H9 (cell line): ENCODE data around the gene TFF3. TPM values are rescaled to one million over a fixed set of nuclear protein-coding genes. Genes with fewer than 3 reads are reported as not detected.

Source experiments
- DNase-seq: peaks from one replicate; pipeline ENCODE4 v3.0.0-alpha.2; 2017
- H2AFZ ChIP-seq: one replicate; pipeline ENCODE4 v1.6.1; 2013; ENCODE audit warnings: mild to moderate bottlenecking, low read length, control low read depth, moderate library complexity
- H2AK5ac ChIP-seq: 2 replicates; pipeline ENCODE4 v1.6.1; 2013; ENCODE audit warnings: low read length, control low read depth, mixed read lengths; ENCODE audit not compliant: insufficient read length
- H2BK120ac ChIP-seq: one replicate; pipeline ENCODE4 v1.6.1; 2013; ENCODE audit warnings: low read depth, mild to moderate bottlenecking, low read length, control low read depth, inconsistent platforms; ENCODE audit not compliant: poor library complexity, severe bottlenecking
- H2BK12ac ChIP-seq: 2 replicates; pipeline ENCODE4 v1.6.1; 2013; ENCODE audit warnings: low read length, control low read depth, mixed read lengths, low read depth; ENCODE audit not compliant: insufficient read length
- H2BK15ac ChIP-seq: 2 replicates; pipeline ENCODE4 v1.6.1; 2013; ENCODE audit warnings: low read depth, low read length, control low read depth
- H2BK20ac ChIP-seq: one replicate; pipeline ENCODE4 v1.6.1; 2013; ENCODE audit warnings: low read depth, mild to moderate bottlenecking, low read length, control low read depth, inconsistent platforms; ENCODE audit not compliant: poor library complexity, severe bottlenecking
- H2BK5ac ChIP-seq: 2 replicates; pipeline ENCODE4 v1.6.1; 2013; ENCODE audit warnings: low read length, control low read depth, mixed read lengths; ENCODE audit not compliant: insufficient read length
- H3K14ac ChIP-seq: 2 replicates; pipeline ENCODE4 v1.6.1; 2013; ENCODE audit warnings: low read length, control low read depth; ENCODE audit not compliant: insufficient read depth
- H3K18ac ChIP-seq: 2 replicates; pipeline ENCODE4 v1.6.1; 2013; ENCODE audit warnings: low read depth, mild to moderate bottlenecking, mixed read lengths, low read length, control low read depth; ENCODE audit not compliant: insufficient read length
- H3K23ac ChIP-seq: 2 replicates; pipeline ENCODE4 v1.6.1; 2013; ENCODE audit warnings: low read length, control low read depth, mixed read lengths, low read depth; ENCODE audit not compliant: insufficient read length
- H3K23me2 ChIP-seq: 2 replicates; pipeline ENCODE4 v1.6.1; 2013; ENCODE audit warnings: low read depth, mild to moderate bottlenecking, mixed read lengths, low read length, control low read depth; ENCODE audit not compliant: insufficient read length, poor library complexity, severe bottlenecking
- H3K27ac ChIP-seq: 2 replicates; pipeline ENCODE4 v1.5.1; 2013; ENCODE audit warnings: low read length, control low read depth, mixed read lengths, low read depth; ENCODE audit not compliant: insufficient read length
- H3K27me3 ChIP-seq: 2 replicates; pipeline ENCODE4 v1.6.1; 2013; ENCODE audit warnings: low read length, control low read depth, inconsistent platforms; ENCODE audit not compliant: insufficient read depth
- H3K4ac ChIP-seq: 2 replicates; pipeline ENCODE4 v1.6.1; 2013; ENCODE audit warnings: low read depth, mild to moderate bottlenecking, control low read depth, inconsistent platforms, low read length, moderate library complexity
- H3K4me1 ChIP-seq: 2 replicates; pipeline ENCODE4 v1.6.1; 2013; ENCODE audit warnings: low read length, control low read depth, inconsistent platforms; ENCODE audit not compliant: insufficient read depth
- H3K4me2 ChIP-seq: 2 replicates; pipeline ENCODE4 v1.6.1; 2013; ENCODE audit warnings: low read length, control low read depth, mixed read lengths; ENCODE audit not compliant: insufficient read length, insufficient read depth
- H3K56ac ChIP-seq: 2 replicates; pipeline ENCODE4 v1.6.1; 2013; ENCODE audit warnings: low read depth, mild to moderate bottlenecking, mixed read lengths, low read length, control low read depth; ENCODE audit not compliant: insufficient read length
- H3K79me1 ChIP-seq: 2 replicates; pipeline ENCODE4 v1.6.1; 2013; ENCODE audit warnings: low read depth, mild to moderate bottlenecking, moderate library complexity, low read length, control low read depth, inconsistent platforms; ENCODE audit not compliant: insufficient read depth, poor library complexity, severe bottlenecking
- H3K79me2 ChIP-seq: 2 replicates; pipeline ENCODE4 v1.6.1; 2013; ENCODE audit warnings: low read length, control low read depth, inconsistent platforms; ENCODE audit not compliant: insufficient read depth
- H3K9ac ChIP-seq: 2 replicates; pipeline ENCODE4 v1.6.1; 2013; ENCODE audit warnings: low read length, control low read depth, mixed read lengths; ENCODE audit not compliant: insufficient read length; ENCODE audit errors: extremely low read depth
- H3K9me3 ChIP-seq: one replicate; pipeline ENCODE4 v1.6.1; 2013; ENCODE audit warnings: low read depth, low read length, inconsistent platforms; ENCODE audit not compliant: control insufficient read depth
- H3T11ph ChIP-seq: one replicate; pipeline ENCODE4 v1.6.1; 2013; ENCODE audit warnings: mild to moderate bottlenecking, low read length, control low read depth, inconsistent platforms
- H4K20me1 ChIP-seq: one replicate; pipeline ENCODE4 v1.6.1; 2013; ENCODE audit not compliant: control insufficient read depth, insufficient read length, insufficient read depth
- H4K5ac ChIP-seq: 2 replicates; pipeline ENCODE4 v1.6.1; 2013; ENCODE audit warnings: low read depth, mild to moderate bottlenecking, mixed read lengths, low read length, control low read depth; ENCODE audit not compliant: insufficient read length
- H4K8ac ChIP-seq: replicated peaks from 2 replicates; pipeline ENCODE4 v1.6.1; 2013; ENCODE audit warnings: low read length, control low read depth, mixed read lengths, low read depth; ENCODE audit not compliant: insufficient read length
- H4K91ac ChIP-seq: 2 replicates; pipeline ENCODE4 v1.6.1; 2013; ENCODE audit warnings: low read depth, mild to moderate bottlenecking, moderate library complexity, mixed read lengths, low read length, control low read depth; ENCODE audit not compliant: insufficient read length
- H3K27ac Mint-ChIP-seq, 3 experiments: 2 replicates in 2 of 3; 3 replicates in 1 of 3; pipeline ENCODE4 v1.8.0; 2020 to 2021; ENCODE audit warnings: mixed read lengths in 3 of 3, mild to moderate bottlenecking in 1 of 3, moderate library complexity in 1 of 3
- H3K27me3 Mint-ChIP-seq: 2 replicates; pipeline ENCODE4 v1.8.0; 2021; ENCODE audit warnings: low read depth, mild to moderate bottlenecking, moderate library complexity, mixed read lengths
- H3K36me3 Mint-ChIP-seq, 3 experiments: 2 replicates in 2 of 3; 3 replicates in 1 of 3; pipeline ENCODE4 v1.8.0; 2020 to 2021; ENCODE audit warnings: low read depth in 3 of 3, mixed read lengths in 3 of 3; ENCODE audit not compliant: insufficient read depth in 1 of 3
- H3K4me1 Mint-ChIP-seq, 2 experiments: 2 replicates each; pipeline ENCODE4 v1.8.0; 2020; ENCODE audit warnings: mixed read lengths in 2 of 2
- H3K4me3 Mint-ChIP-seq, 2 experiments: 2 replicates in 1 of 2; 3 replicates in 1 of 2; pipeline ENCODE4 v1.8.0; 2020 to 2021; ENCODE audit warnings: mild to moderate bottlenecking in 2 of 2, mixed read lengths in 2 of 2, moderate library complexity in 1 of 2
- H3K9me3 Mint-ChIP-seq, 2 experiments: 2 replicates in 1 of 2; 3 replicates in 1 of 2; pipeline ENCODE4 v1.8.0; 2020; ENCODE audit warnings: mild to moderate bottlenecking in 2 of 2, mixed read lengths in 2 of 2, moderate library complexity in 1 of 2
- total RNA-seq: library from RNA; stranded (reverse); gene quantifications from 2 replicates; pipeline ENCODE4 v1.2.1, GENCODE V29; 2021
- TF ChIP-seq, protein P1 (sequence below): fragments of 200-600 bp; sonication (generic); conservative IDR thresholded peaks from 3 replicates; pipeline ENCODE4 v1.8.0; 2021; ENCODE audit warnings: antibody characterized with exemption, mild to moderate bottlenecking

The TFF3 gene
- total RNA-seq, 1 experiment from 2014 or later: 1.5 TPM

DNA sequence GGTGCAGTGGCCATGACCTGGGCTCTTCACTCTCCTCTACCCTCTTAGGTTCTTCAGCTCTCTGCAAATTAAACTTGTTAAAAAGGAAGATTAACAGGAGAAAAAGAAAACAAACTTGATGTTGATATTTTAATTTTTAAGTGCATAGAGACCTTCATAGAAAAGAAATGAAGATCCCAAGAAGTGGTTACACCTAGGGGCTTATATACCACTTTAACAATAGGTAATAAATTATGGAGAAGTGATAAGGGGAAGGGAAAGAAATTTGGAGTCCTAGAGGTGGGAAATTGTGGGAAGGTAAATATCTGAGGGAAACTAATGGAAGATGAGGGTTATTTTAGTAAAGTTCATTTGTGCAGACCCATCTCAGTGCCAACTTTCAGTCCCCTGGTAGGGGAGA, 16.5 kb upstream of the TFF3 start:
- Histone ChIP-seq H3K4me1 (peaks cover 5% of the 10 kb centered on the region; the same call in 1 of the 2 replicates), H3K9ac (no peak overlapping the region), H3K27ac (no peak overlapping the region), H2BK15ac (no peak overlapping the region), H2BK120ac (no peak overlapping the region), H3K79me1 (no peaks in the 10 kb centered on the region), H3K18ac (no peak overlapping the region), H4K5ac (no peak overlapping the region), H2BK20ac (no peak overlapping the region), H3K23me2 (no peaks in the 10 kb centered on the region), H3K23ac (no peak overlapping the region), H3T11ph (no peak overlapping the region), H3K9me3 (peaks cover 23% of the 10 kb centered on the region), H2BK12ac (no peak overlapping the region), H3K14ac (no peak overlapping the region), H3K4me2 (no peak overlapping the region), H4K8ac (no peak overlapping the region), H2BK5ac (no peak overlapping the region), H3K56ac (no peak overlapping the region), H2AFZ (no peak overlapping the region), H4K20me1 (no peaks in the 10 kb centered on the region), H4K91ac (no peak overlapping the region), H3K79me2 (no peaks in the 10 kb centered on the region), H2AK5ac (no peak overlapping the region), H3K27me3 (no peaks in the 10 kb centered on the region), H3K4ac (no peak overlapping the region)
- Mint-ChIP-seq H3K36me3 (peaks cover 24 to 37% (median 24%) of the 10 kb centered on the region in 3 experiments), H3K4me3 (no peak overlapping the region), H3K27ac (no peak overlapping the region), H3K9me3 (peaks cover 30 to 32% of the 10 kb centered on the region in 2 experiments), H3K4me1 (peaks cover 25 to 26% of the 10 kb centered on the region in 2 experiments), H3K27me3 (peaks cover 13% of the 10 kb centered on the region)
- DNase-seq: no peak
- TF ChIP-seq, protein P1, sequence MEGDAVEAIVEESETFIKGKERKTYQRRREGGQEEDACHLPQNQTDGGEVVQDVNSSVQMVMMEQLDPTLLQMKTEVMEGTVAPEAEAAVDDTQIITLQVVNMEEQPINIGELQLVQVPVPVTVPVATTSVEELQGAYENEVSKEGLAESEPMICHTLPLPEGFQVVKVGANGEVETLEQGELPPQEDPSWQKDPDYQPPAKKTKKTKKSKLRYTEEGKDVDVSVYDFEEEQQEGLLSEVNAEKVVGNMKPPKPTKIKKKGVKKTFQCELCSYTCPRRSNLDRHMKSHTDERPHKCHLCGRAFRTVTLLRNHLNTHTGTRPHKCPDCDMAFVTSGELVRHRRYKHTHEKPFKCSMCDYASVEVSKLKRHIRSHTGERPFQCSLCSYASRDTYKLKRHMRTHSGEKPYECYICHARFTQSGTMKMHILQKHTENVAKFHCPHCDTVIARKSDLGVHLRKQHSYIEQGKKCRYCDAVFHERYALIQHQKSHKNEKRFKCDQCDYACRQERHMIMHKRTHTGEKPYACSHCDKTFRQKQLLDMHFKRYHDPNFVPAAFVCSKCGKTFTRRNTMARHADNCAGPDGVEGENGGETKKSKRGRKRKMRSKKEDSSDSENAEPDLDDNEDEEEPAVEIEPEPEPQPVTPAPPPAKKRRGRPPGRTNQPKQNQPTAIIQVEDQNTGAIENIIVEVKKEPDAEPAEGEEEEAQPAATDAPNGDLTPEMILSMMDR: no peak
